Stimulated activated CD8-positive, alpha-beta memory T cell treated with anti-CD3 and anti-CD28 coated beads, Interleukin-12 subunit alpha, Interleukin-12 subunit beta, amount 100 ng/mL, for 4 hours (primary cell): ENCODE measurements around the gene NLRP6.
"Not testable (repeated sequence)": the region's sequence is repeated elsewhere in the genome, so short reads cannot be mapped to it uniquely, and the experiment has no call there.

Experiments
- DNase-seq: peaks from one replicate; pipeline ENCODE4 v3.0.0-alpha.2; 2020; ENCODE audit warnings: low read depth

Gene NLRP6

GRCh38 chr11:325796-326591, 47.8 kb downstream of the NLRP6 start:
- no peak for DNase-seq

GRCh38 chr11:326592-326841, 48.3 kb downstream of the NLRP6 start:
- no peak for DNase-seq

GRCh38 chr11:326842-327580, 48.8 kb downstream of the NLRP6 start:
- no peak for DNase-seq

- no peak for DNase-seq
These were observed 49.3 kb downstream of the NLRP6 start for GRCh38 chr11:327581-327923.

GRCh38 chr11:328012-328411, 49.8 kb downstream of the NLRP6 start:
- DNase-seq, result no peak

- not testable (repeated sequence) for DNase-seq
These were observed 50.4 kb downstream of the NLRP6 start for GRCh38 chr11:328516-329100.

GRCh38 chr11:329886-330253, 51.7 kb downstream of the NLRP6 start:
- DNase-seq, result no peak

- no peak for DNase-seq
These were observed 52.1 kb downstream of the NLRP6 start for GRCh38 chr11:330307-330693.

GRCh38 chr11:330694-331357, 52.6 kb downstream of the NLRP6 start:
- DNase-seq, result no peak

GRCh38 chr11:331358-332060, 53.3 kb downstream of the NLRP6 start:
- no peak for DNase-seq

GRCh38 chr11:332651-333480, 54.7 kb downstream of the NLRP6 start:
- DNase-seq, result no peak

GRCh38 chr11:333616-334263, 55.5 kb downstream of the NLRP6 start:
- not testable (repeated sequence) for DNase-seq

GRCh38 chr11:334264-334994, 56.2 kb downstream of the NLRP6 start:
- DNase-seq, result no peak
